GM18858 (cell line): ENCODE results near the gene CSMD2.

Source experiments
- ATAC-seq: cut with Tn5 transposase; IDR thresholded peaks from one replicate; pipeline ENCODE4 v1.9.1; 2021; ENCODE audit not compliant: unreplicated experiment

The CSMD2 gene

GRCh38 chr1:33468967-33469366 lies 696.1 kb downstream of the CSMD2 start:
- ATAC-seq = no peak

- no peak for ATAC-seq
Measured at GRCh38 chr1:33468531-33468930, 696.5 kb downstream of the CSMD2 start.

GRCh38 chr1:33468011-33468410 lies 697.0 kb downstream of the CSMD2 start:
- no peak for ATAC-seq

- ATAC-seq = no peak
Measured at GRCh38 chr1:33466159-33466558, 698.9 kb downstream of the CSMD2 start.

- ATAC-seq = no peak
Measured at GRCh38 chr1:33465316-33465715, 699.7 kb downstream of the CSMD2 start.

GRCh38 chr1:33464552-33464951 lies 700.5 kb downstream of the CSMD2 start:
- no peak for ATAC-seq
